Measurements from ENCODE around the gene SH2D3A. TPM values are rescaled to one million over a fixed set of nuclear protein-coding genes. Genes with fewer than 3 reads are reported as not detected.

SH2D3A gene
- total and polyA plus RNA-seq, 2 of the 8 experiments (the other 6 are each of a cell fraction or from before 2014, with no cell fraction given), result 14.5 to 22.1 TPM

GRCh38 chr19:6767357-6768235 is at the start of gene SH2D3A (continued):
- no peak for TF ChIP-seq E2F6 (IDR thresholded peaks at IDR 0.05)

Measured in H1 (cell line).